ENCODE results near the gene TNPO2.

TNPO2 gene

DNA sequence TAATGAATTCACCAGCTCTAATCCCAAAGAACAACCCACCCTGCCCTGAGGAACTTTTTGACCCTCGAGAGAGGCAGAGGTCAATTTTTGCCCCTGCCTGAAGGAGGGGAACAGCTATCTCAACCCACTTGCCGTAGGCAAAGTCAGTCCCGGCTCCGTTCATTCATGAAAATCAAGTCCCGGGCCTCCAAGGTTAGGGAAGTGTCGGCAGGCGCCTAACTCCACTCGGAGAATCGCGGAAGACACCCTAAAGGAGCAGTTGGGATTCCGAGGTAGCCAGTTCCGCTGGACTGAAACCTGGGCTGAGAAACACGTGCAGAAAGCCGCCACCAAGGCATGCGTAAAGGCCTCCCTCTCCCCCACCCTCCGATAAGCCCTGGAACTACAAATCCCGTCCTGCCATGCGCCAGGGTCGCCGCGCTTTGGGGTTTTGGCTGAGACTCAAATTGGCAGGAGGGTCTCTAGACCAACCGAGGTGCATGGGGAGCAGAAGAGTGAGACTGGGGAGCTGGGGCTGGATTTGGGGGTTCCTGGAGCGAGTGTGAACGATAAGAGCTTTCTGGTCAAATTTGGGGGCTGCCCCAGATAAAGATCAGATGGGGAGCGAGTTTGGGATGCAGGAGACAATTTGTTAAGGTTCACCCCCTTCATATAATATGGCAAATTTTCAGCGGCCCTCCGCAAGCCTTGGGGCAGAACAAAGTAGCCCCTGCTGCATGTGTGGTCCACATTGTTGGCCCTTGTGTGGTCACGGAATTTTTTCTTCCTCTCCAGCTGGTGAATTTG lies at the start of gene TNPO2:
TNPO2 (minus strand) TSS at position 292 of the 786 bp plus-strand sequence. CDS start 2,955 bp downstream, outside the sequence.
- peak; percentile 57 for DNase-seq

GRCh38 chr19:12772323-12772722 lies 48.6 kb upstream of the TNPO2 start:
- no peak for DNase-seq

GRCh38 chr19:12770922-12771321 lies 47.2 kb upstream of the TNPO2 start:
- no peak for DNase-seq

DNA sequence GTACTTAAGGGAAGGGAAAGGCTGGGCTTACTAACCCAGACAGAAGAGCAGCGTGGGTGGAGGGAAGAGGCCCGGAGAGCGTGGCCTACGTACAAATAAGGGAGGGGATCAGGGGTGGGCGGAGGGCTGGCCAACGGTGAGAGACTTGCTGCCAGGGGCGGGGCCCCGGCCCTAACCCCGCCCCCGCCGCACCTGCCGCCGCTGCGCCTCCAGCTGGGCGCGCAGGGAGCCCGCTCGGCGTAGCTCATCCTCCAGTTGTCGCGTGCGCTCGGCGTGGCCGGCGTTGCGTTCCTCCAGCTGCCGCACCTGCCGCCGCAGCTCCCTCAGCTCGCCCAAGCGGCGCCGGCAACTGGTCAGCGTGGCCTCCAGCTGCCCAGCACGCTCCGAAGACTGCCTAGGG lies 46.0 kb upstream of the TNPO2 start:
- DNase-seq = peak; percentile 76

DNA sequence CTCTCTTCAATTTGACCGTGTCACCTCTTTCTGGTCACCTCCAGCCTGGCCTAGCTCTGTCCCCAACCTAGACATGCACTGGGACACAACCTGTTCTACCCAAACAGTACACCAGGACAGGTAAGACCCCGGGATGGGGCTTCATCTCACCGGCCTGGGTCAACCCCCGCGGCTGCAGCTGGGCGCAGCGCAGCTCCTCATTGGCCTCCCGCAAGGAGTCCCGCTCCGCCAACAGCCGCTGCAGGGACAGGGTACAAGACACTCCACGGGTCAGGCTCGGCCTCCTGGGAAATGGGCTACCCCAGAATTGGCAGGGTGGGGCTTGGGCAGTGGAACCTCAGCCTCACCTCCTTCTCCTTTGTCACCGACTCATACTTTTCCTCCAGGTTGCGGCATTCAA lies 43.9 kb upstream of the TNPO2 start:
- no peak for DNase-seq

DNA sequence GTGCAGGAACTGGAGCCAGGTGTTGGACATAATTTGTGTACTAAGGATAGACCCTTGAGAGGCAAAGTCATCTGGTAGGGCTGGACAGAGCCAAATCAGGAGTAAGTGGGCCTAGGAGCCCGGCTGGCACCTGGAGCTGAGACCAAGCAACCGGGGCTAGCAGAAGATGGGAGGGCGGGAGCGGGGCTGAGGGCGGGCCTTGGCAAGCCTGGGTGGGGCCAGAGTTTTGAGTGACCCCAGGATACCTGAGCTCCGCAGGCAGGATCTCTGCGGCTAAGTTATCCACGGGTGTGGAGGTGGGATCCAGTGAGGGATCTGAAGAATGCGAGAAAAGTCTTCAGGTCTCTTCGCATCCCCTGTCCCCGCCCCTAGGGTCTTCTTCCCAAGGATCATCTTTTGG lies 43.4 kb upstream of the TNPO2 start:
- no peak for DNase-seq

GRCh38 chr19:12766051-12766521 lies 42.4 kb upstream of the TNPO2 start:
- DNase-seq = peak; percentile 80

DNA sequence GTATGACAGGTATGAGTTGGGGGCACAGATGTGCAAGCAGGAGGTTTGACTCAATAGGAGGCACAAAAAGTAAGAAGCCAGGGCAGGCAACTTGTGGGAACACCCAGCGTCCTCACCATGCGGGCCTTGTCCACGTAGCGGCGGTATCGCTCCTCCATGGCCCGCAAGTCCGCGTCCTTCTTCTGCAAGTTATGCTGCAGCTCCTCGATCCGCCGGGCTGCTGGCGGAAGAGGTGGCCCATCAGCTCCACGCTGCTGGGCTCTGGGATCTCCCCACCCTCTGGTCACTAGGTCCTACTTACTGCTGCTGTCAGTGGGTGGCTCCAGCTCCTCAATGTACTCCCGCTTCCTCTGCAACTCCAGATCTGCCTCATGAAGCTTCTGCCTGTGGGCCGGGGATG lies 41.0 kb upstream of the TNPO2 start:
- DNase-seq = no peak

DNA sequence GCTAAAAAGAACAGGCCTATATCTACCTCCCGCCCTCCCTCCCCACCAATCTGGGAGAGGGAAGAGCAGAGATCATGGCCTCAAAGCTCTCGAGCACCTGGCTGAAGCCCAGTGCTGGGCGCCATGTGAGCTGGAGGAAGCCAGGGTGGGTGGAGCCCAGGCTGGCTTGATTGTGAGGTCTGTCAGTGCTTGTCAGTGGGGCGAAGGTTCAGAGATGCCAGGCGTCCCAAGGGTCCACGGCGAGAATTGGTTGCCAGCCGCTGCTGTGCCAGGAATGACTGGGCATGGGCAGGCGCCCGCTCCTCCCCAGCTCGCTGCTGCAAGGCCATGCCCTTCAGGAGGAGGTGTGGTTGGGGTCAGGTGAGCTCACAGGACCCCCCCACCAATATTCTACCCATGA lies 39.4 kb upstream of the TNPO2 start:
- DNase-seq = no peak

DNA sequence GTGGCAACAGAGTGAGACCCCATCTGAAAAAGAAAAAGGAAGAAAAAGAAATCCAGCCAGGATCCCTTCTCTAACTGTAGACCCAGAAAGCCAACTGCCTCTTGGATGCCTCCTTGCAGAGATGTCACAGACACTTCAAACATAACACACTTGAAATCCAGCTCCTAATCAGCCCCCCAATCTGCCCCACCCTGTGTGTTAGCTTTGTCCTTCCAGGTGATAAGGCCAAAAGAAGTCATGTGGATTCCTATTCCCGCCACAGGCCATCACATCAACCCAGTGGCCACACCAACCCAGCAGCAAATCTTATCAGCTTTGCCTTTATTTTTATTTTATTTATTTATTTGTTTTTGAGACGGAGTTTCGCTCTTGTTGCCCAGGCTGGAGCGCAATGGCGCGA lies 36.0 kb upstream of the TNPO2 start:
- no peak for DNase-seq

GRCh38 chr19:12757544-12758274 lies 34.0 kb upstream of the TNPO2 start:
- DNase-seq = peak; percentile 65

DNA sequence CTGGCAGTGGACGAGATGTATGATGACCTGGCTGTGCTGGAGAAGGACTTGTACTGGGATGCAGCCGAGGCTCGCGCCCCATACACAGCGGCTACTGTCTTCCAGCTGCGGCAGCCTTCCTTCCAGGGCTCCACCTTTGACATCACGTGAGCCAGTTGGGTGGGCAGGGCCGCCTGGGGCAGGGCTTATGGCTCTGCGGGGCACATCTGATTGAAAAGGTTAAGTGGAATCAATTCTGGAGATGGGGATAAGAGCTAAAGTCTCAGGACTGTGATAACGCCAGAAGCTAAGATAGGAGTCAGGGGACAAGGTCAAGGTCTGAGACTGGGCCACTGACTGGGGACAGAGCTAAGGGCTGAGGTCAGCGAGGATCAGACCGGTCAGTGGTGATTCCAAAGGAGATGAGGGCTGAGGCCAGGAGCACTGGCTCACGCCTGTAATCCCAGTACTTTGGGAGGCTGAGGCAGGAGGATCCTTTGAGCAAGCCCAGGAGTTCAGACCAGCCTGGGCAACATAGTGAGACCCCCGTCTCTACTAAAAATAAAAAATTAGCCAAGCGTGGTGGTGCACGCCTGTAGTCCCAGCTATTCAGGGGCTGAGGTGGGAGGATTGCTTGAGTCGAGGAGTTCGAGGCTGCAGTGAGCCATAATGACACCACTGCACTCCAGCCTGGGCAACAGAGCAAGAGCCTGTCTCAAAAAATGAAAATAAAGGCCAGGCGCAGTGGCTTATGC lies 32.6 kb upstream of the TNPO2 start:
- no peak for DNase-seq

DNA sequence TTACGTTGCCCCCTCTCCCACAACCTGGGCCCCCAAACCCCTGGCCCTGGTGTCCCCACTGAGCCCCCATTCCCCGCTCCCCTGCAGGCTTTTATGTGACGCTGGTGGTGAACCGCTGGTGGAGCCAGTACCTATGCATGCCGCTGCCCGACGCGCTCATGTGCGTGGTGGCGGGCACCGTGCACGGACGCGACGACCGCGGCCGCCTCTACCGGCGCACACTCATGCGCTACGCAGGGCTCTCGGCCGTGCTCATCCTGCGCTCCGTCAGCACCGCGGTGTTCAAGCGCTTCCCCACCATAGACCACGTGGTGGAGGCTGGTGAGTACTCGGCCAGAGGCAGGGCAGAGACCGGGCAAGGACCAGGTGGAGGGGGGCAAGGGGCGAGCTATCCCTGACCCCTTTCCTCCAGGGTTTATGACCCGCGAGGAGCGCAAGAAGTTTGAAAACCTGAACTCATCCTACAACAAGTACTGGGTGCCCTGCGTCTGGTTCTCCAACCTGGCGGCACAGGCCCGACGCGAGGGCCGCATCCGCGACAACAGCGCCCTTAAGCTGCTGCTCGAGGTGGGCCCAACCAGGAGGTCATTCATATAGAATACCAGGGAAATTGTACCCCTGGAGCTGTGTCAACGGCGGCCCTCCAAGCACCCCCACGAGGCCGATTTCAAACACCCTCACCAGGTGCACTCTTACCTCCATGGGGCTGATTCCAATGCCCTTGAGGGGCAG lies 30.9 kb upstream of the TNPO2 start:
- no peak for DNase-seq

GRCh38 chr19:12752056-12752781 lies 28.5 kb upstream of the TNPO2 start:
- DNase-seq = no peak

DNA sequence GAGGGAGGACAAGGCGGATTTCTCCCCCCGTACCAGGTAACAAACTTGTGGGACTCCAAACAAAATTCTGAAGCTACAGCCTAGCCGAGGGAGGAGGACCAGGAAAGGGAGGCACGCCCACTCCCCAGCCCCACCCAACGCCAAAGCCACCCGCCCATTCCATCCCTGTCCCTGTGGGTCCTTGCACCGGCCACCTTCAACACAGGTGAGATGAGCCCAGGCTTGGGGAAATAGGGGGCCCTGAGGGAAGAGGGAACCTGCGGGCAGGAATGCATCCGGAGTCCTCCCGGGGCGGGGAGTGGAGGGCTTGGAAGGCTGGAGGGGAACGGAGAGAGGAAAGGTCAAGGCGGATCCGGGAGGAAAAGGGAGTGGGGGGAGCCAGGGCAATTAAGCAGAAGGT lies 27.9 kb upstream of the TNPO2 start, which contains the start of gene BEST2:
BEST2 (plus strand) TSS at position 157 of the 400 bp plus-strand sequence. CDS start 802 bp downstream, outside the sequence.
- DNase-seq = no peak

- no peak for DNase-seq
Measured at GRCh38 chr19:12750851-12751250, 27.1 kb upstream of the TNPO2 start.

- no peak for DNase-seq
Measured at GRCh38 chr19:12749938-12750521, 26.3 kb upstream of the TNPO2 start.

DNA sequence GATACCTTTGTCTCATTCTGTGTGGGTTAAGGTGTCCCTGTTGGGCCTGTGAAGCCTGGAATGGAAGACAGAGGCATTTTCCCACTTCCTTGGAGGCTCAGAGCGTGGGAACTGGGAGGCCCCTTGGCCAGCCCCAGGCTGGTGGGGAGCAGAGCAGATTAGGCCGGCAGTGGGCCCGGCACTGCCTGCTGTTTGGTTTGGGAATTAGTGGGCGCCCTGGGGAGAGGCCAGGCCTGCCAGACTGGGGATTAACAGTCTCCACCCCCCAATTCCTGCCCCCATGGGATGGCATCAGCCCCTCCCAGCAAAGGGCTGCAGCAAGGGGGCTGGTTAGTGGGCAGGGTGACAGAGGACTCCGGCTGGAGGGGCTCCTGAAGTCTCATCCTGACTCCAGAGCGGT lies 24.8 kb upstream of the TNPO2 start:
- no peak for DNase-seq

DNA sequence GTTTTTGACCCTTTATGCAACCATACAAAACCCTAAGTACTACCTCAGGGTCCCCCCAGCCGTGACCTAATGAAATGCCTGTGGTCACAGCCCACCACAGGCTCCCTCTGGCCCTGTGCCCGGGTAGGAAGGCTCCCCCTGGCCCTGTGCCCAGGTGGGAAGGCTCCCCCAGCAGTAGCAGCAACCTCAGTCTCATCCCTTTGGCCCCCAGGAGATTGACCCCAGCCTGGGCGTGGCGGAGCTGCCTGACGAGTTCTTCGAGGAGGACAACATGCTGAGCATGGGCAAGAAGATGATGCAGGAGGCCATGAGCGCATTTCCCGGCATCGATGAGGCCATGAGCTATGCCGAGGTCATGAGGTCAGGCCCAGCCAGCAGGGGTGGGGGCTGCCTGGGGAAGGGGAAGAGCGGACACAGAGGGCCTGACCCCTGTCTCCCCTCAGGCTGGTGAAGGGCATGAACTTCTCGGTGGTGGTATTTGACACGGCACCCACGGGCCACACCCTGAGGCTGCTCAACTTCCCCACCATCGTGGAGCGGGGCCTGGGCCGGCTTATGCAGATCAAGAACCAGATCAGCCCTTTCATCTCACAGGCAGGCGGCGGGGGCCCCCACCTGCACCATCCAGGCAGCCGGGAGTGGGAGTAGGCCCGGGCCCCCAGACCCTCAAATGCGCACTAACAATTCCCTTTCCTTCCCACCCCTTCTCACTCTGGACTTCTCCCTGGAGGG lies 21.6 kb upstream of the TNPO2 start:
- no peak for DNase-seq

DNA sequence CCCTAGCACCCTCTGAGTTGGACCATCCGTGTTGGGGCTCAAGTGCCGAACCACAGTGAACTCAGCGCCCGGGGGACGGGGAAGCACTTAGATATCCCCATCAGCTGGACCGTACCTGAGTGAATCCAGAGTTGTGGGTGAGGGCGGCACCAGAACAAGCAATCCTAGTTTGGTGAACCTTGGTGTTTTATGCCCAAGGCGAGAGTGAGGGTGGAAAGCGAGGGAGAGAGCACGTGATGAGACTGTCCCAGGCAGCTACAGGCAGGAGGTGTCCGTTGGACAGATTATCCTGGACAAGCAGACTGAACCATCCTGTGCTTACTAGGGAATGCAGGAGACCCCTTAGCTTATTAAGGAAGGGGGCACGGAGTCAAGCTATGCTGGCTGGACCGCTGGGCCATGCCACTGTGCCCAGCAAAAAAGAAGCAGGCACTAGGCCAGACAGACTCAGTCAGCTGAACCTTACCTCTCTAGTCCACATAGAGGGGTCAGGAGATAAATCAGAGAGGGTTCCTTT lies 14.2 kb upstream of the TNPO2 start:
- no peak for DNase-seq

Measured in CD4-positive, alpha-beta T cell treated with Interferon gamma for 1 hour (primary cell).